ENCODE data around the gene AHCYL1.

Gene AHCYL1

DNA sequence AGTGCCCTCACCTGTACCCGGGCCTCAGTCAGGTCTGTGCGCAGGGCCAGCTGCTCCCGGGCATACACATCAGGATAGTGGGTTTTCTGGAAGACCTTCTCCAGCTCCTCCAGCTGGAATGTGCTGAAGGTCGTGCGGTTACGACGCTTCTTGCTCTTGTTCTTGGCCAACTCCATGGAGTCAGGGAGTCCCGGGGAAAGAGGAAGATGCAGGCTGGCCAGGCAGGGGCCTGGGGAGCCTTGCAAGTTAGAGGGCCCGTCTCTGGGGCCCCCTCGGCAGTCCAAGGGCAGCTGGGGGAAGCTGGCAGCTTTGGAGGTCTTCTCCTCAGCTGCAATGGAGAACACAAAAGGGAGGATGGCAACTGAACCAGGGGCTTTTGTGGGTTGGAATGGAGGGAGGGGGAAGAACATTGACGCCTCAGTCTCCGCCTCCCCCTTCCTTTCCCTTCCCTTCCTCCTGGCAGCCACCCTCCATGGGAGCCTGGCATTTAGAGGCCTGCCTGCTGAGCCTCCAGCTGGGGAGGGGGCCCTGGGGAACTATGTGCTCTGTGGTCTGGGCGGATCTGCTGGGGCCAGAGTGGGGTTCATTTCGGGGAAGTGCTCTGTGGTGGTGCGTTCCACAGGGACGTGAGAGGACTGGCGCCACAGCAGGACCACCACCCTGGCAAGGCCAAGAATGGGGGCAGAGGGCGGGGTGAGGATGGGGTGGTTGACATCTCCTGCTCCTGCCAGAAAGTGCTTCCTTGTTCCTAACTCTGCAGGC, 80.2 kb downstream of the AHCYL1 start:
- no peak overlapping the region for H4K5ac ChIP-seq (ENCODE audit: low read length)
- H3K4me2 ChIP-seq (ENCODE audit: low read length): no peak overlapping the region
- H3K9ac ChIP-seq (ENCODE audit: low read length): no peak overlapping the region
- H3K4ac ChIP-seq (ENCODE audit: low read depth, low read length): no peak overlapping the region
- H3K79me2 ChIP-seq (ENCODE audit: control insufficient read depth, insufficient read depth, low read length): no peaks in the 10 kb centered on the region
- H2BK5ac ChIP-seq (ENCODE audit: low read length): no peak overlapping the region
- no peak for DNase-seq
- peaks cover 3% of the 10 kb centered on the region for H3K36me3 ChIP-seq (ENCODE audit: control insufficient read depth, insufficient read depth, low read length)
- no peak overlapping the region for H3K27ac ChIP-seq (ENCODE audit: low read depth, low read length)
- no peak overlapping the region for H2BK120ac ChIP-seq (ENCODE audit: low read depth, low read length)
- H2AK5ac ChIP-seq (ENCODE audit: low read length): no peak overlapping the region
- no CpG with 5 or more reads among the region's 18 CpGs for WGBS (ENCODE audit: extremely low coverage, insufficient coverage, low lambda C conversion rate)
- H3K4me1 ChIP-seq (ENCODE audit: control insufficient read depth, low read depth, low read length): peaks cover 2% of the 10 kb centered on the region
- H3K23ac ChIP-seq (ENCODE audit: low read length): no peak overlapping the region
- H3K18ac ChIP-seq (ENCODE audit: low read length): no peak overlapping the region
- H3K4me3 ChIP-seq (ENCODE audit: low read length): no peak overlapping the region
- no peak overlapping the region for H4K8ac ChIP-seq (ENCODE audit: low read depth, low read length)
- no peak overlapping the region for H2BK15ac ChIP-seq (replicated peaks; ENCODE audit: low read depth)
- peaks cover 32% of the 10 kb centered on the region for H3K27me3 ChIP-seq (ENCODE audit: insufficient read depth, low read length, poor library complexity)
- no peak overlapping the region for H3K56ac ChIP-seq (ENCODE audit: low read length)
- no peaks in the 10 kb centered on the region for H3K79me1 ChIP-seq (ENCODE audit: low read length)

DNA sequence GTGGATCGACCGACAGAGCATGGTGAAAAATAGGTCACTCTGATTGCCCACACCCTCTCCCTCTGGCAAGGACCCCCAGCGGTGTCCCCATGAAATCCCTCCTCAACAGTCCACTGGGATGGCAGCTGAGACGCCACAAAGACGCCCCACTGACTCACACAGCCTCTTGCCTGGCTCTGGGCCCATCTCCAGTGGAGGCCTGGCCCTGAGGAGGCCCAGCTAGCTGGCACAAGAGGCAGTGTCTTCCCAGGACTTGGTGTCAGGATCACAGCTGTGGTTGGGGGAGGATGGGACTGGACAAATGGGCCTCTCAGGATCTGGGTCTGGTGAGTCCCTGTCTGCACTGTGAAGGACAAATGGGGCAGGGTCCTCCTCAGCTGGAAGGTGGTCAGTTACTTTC, 81.3 kb downstream of the AHCYL1 start:
- no CpG with 5 or more reads among the region's 5 CpGs for WGBS (ENCODE audit: extremely low coverage, insufficient coverage, low lambda C conversion rate)

DNA sequence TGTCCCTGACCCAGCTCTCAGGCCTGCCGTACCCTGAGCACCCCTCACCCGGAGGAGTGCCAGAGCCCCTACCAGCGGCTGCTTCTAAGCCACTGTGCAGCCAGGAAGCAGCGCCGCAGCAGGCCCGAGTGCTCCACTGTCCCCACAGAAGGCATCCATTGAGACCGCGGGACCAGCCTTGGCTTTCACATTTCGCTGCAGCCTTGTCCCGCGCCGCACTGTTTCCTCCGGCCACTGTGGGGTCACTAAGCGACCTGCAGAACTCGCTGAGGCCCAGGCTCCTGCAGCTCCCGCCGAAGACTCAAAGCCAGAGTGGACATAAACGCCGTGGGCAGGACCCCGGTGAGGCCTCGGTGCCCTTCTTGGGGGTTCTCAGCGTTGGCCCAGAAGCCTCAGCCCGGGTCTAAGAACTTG, 82.9 kb downstream of the AHCYL1 start:
- H2AK5ac ChIP-seq (ENCODE audit: low read length): no peak overlapping the region
- H3K56ac ChIP-seq (ENCODE audit: low read length): peak overlapping the region; percentile 49
- H2BK15ac ChIP-seq (replicated peaks; ENCODE audit: low read depth): no peak overlapping the region
- H3K9ac ChIP-seq (ENCODE audit: low read length): peak overlapping the region; percentile 19
- H3K4me2 ChIP-seq (ENCODE audit: low read length): peak overlapping the region; percentile 57
- no peak overlapping the region for H3K4ac ChIP-seq (ENCODE audit: low read depth, low read length)
- no CpG with 5 or more reads among the region's 23 CpGs for WGBS (ENCODE audit: extremely low coverage, insufficient coverage, low lambda C conversion rate)
- H3K27me3 ChIP-seq (ENCODE audit: insufficient read depth, low read length, poor library complexity): peaks cover 56% of the 10 kb centered on the region
- no peak overlapping the region for H2BK120ac ChIP-seq (ENCODE audit: low read depth, low read length)
- no peak for DNase-seq
- no peak overlapping the region for H3K18ac ChIP-seq (ENCODE audit: low read length)
- no peaks in the 10 kb centered on the region for H3K79me2 ChIP-seq (ENCODE audit: control insufficient read depth, insufficient read depth, low read length)
- no peak overlapping the region for H4K5ac ChIP-seq (ENCODE audit: low read length)
- no peak overlapping the region for H4K8ac ChIP-seq (ENCODE audit: low read depth, low read length)
- no peak overlapping the region for H3K27ac ChIP-seq (ENCODE audit: low read depth, low read length)
- H3K79me1 ChIP-seq (ENCODE audit: low read length): no peaks in the 10 kb centered on the region
- peaks cover 2% of the 10 kb centered on the region for H3K4me1 ChIP-seq (ENCODE audit: control insufficient read depth, low read depth, low read length)
- H2BK5ac ChIP-seq (ENCODE audit: low read length): no peak overlapping the region
- H3K36me3 ChIP-seq (ENCODE audit: control insufficient read depth, insufficient read depth, low read length): no peaks in the 10 kb centered on the region
- H3K4me3 ChIP-seq (ENCODE audit: low read length): no peak overlapping the region
- no peak overlapping the region for H3K23ac ChIP-seq (ENCODE audit: low read length)

More for the DNA sequence above, 81.3 kb downstream of the AHCYL1 start:
- no peak overlapping the region for H2AK5ac ChIP-seq (ENCODE audit: low read length)
- no peak overlapping the region for H2BK5ac ChIP-seq (ENCODE audit: low read length)
- H3K4me1 ChIP-seq (ENCODE audit: control insufficient read depth, low read depth, low read length): peaks cover 2% of the 10 kb centered on the region
- H3K36me3 ChIP-seq (ENCODE audit: control insufficient read depth, insufficient read depth, low read length): no peaks in the 10 kb centered on the region
- no peak overlapping the region for H3K9ac ChIP-seq (ENCODE audit: low read length)
- H3K56ac ChIP-seq (ENCODE audit: low read length): no peak overlapping the region
- H3K79me1 ChIP-seq (ENCODE audit: low read length): no peaks in the 10 kb centered on the region
- H4K8ac ChIP-seq (ENCODE audit: low read depth, low read length): no peak overlapping the region
- no peaks in the 10 kb centered on the region for H3K79me2 ChIP-seq (ENCODE audit: control insufficient read depth, insufficient read depth, low read length)
- H3K27ac ChIP-seq (ENCODE audit: low read depth, low read length): no peak overlapping the region
- no peak overlapping the region for H3K4me3 ChIP-seq (ENCODE audit: low read length)
- H3K4me2 ChIP-seq (ENCODE audit: low read length): no peak overlapping the region
- H2BK120ac ChIP-seq (ENCODE audit: low read depth, low read length): no peak overlapping the region
- no peak overlapping the region for H2BK15ac ChIP-seq (replicated peaks; ENCODE audit: low read depth)
- H3K18ac ChIP-seq (ENCODE audit: low read length): no peak overlapping the region
- H3K27me3 ChIP-seq (ENCODE audit: insufficient read depth, low read length, poor library complexity): peaks cover 40% of the 10 kb centered on the region
- H3K23ac ChIP-seq (ENCODE audit: low read length): no peak overlapping the region
- no peak overlapping the region for H3K4ac ChIP-seq (ENCODE audit: low read depth, low read length)
- DNase-seq: no peak
- no peak overlapping the region for H4K5ac ChIP-seq (ENCODE audit: low read length)

DNA sequence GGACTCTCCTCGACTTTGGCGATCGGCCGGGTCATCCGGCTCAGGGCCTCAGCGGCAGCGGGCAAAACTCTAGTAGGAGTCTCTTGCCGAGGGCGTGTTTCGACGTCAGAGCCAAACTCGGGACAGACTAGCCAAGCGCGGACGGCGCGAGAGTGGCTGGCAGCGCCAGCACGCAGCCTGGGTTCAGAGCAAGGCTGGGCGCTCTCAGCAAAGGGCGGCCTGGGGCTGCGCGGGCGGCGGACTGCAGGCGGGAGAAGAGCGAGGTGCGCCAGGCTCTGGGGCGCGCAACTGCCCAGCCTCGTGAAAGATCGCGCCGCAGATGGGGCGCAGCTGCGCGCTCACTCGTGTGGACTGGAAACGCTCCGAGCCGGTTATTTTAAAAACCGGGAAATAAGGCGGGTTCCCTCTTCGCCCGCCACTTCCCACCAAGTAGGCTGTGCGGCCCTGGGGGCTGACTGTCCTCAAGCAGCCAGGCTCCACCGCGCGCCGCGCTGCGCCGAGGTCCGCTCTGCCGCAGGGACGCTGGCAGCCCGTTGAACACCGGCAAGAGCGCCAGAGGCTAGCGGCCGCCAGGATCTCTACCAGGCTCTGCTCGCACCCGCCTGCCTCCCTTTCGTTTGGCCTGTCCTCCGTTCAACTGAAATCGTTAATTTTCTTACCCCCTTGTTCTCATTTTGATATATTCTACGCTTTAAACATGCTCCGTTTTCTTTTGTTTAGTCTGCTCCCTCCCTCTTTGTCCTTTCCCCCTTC, 83.5 kb downstream of the AHCYL1 start:
- Histone ChIP-seq H3K9ac (ENCODE audit: low read length) (peak overlapping the region; percentile 19), H3K79me2 (ENCODE audit: control insufficient read depth, insufficient read depth, low read length) (no peaks in the 10 kb centered on the region), H2AK5ac (ENCODE audit: low read length) (no peak overlapping the region), H4K5ac (ENCODE audit: low read length) (no peak overlapping the region), H2BK5ac (ENCODE audit: low read length) (no peak overlapping the region), H3K4me2 (ENCODE audit: low read length) (peak overlapping the region; percentile 57), H3K56ac (ENCODE audit: low read length) (peak overlapping the region; percentile 67), H3K27me3 (ENCODE audit: insufficient read depth, low read length, poor library complexity) (peaks cover 60% of the 10 kb centered on the region), H2BK15ac (replicated peaks; ENCODE audit: low read depth) (no peak overlapping the region), H3K4me3 (ENCODE audit: low read length) (no peak overlapping the region), H3K4me1 (ENCODE audit: control insufficient read depth, low read depth, low read length) (peaks cover 2% of the 10 kb centered on the region), H3K23ac (ENCODE audit: low read length) (peak overlapping the region; percentile 45), H3K79me1 (ENCODE audit: low read length) (no peaks in the 10 kb centered on the region), H3K27ac (ENCODE audit: low read depth, low read length) (no peak overlapping the region), H2BK120ac (ENCODE audit: low read depth, low read length) (no peak overlapping the region), H4K8ac (ENCODE audit: low read depth, low read length) (no peak overlapping the region), H3K18ac (ENCODE audit: low read length) (no peak overlapping the region), H3K36me3 (ENCODE audit: control insufficient read depth, insufficient read depth, low read length) (no peaks in the 10 kb centered on the region), H3K4ac (ENCODE audit: low read depth, low read length) (no peak overlapping the region)
- WGBS (ENCODE audit: extremely low coverage, insufficient coverage, low lambda C conversion rate): no CpG with 5 or more reads among the region's 68 CpGs
- DNase-seq: peak; percentile 73

DNA sequence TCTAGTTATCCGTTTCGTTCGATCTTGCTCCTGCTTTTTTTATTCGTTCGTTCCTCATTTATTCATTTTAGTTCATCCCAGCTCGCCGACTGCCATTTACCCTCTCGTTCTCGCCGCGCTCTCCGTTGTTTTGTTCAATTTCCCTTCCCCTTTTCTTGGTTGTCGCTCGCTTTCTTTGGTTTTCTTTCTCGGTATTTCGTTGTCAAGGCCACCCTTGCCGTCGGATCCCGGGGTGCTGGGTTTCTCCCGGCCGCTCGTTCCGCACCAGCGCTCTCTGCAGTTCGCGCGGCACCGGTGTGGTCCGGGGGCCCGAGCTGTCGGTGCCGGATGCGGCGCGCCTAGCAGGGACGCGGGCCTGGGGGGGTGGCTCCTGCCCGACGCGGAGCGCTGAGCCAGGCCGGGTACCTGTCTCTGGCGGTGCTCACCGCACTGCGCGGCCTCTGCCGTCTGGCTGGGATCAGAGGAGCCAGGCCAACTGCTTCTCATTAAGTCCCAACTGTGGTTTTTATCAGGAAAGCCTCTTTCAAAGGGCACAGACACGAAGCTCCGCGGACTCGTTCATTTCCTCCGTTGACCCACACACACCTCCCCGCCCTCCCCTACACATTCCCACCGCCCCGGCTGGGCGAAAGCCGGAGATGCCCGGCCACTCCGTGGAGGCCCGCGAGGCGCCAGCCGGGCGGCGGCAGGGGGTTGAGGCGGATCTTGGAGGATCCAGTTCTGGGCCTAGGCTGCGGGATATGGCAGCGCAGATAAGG, 84.3 kb downstream of the AHCYL1 start:
- Histone ChIP-seq H2BK5ac (ENCODE audit: low read length) (no peak overlapping the region), H3K27me3 (ENCODE audit: insufficient read depth, low read length, poor library complexity) (peaks cover 60% of the 10 kb centered on the region), H3K4me2 (ENCODE audit: low read length) (peak overlapping the region; percentile 57), H3K27ac (ENCODE audit: low read depth, low read length) (no peak overlapping the region), H2BK15ac (replicated peaks; ENCODE audit: low read depth) (no peak overlapping the region), H3K4me1 (ENCODE audit: control insufficient read depth, low read depth, low read length) (peaks cover 2% of the 10 kb centered on the region), H3K79me1 (ENCODE audit: low read length) (no peaks in the 10 kb centered on the region), H3K79me2 (ENCODE audit: control insufficient read depth, insufficient read depth, low read length) (no peaks in the 10 kb centered on the region), H2AK5ac (ENCODE audit: low read length) (no peak overlapping the region), H3K4ac (ENCODE audit: low read depth, low read length) (no peak overlapping the region), H3K36me3 (ENCODE audit: control insufficient read depth, insufficient read depth, low read length) (no peaks in the 10 kb centered on the region), H3K56ac (ENCODE audit: low read length) (peak overlapping the region; percentile 25), H3K23ac (ENCODE audit: low read length) (no peak overlapping the region), H2BK120ac (ENCODE audit: low read depth, low read length) (no peak overlapping the region), H3K9ac (ENCODE audit: low read length) (peak overlapping the region; percentile 19), H3K4me3 (ENCODE audit: low read length) (no peak overlapping the region), H4K8ac (ENCODE audit: low read depth, low read length) (no peak overlapping the region), H4K5ac (ENCODE audit: low read length) (no peak overlapping the region), H3K18ac (ENCODE audit: low read length) (no peak overlapping the region)
- no peak for DNase-seq
- no CpG with 5 or more reads among the region's 68 CpGs for WGBS (ENCODE audit: extremely low coverage, insufficient coverage, low lambda C conversion rate)
